GM23248 (cell line): ENCODE measurements around the gene TMEM126B. TPM values are rescaled to one million over a fixed set of nuclear protein-coding genes. Genes with fewer than 3 reads are reported as not detected.

Source experiments
- DNase-seq: peaks from one replicate; pipeline ENCODE4 v3.0.0-alpha.2; 2015
- H2AFZ ChIP-seq: fragments of 200-600 bp; sonication (generic); 2 replicates; pipeline ENCODE4 v1.6.1; 2016; ENCODE audit warnings: antibody characterized with exemption
- H3F3A ChIP-seq: fragments of 200-600 bp; sonication (generic); 2 replicates; pipeline ENCODE4 v1.6.1; 2016; ENCODE audit warnings: mild to moderate bottlenecking, antibody characterized with exemption, mixed run types; ENCODE audit not compliant: insufficient read depth
- H3K27ac ChIP-seq: fragments of 200-600 bp; sonication (generic); 2 replicates; pipeline ENCODE4 v1.5.1; 2016; ENCODE audit warnings: mild to moderate bottlenecking
- H3K27me3 ChIP-seq: fragments of 200-600 bp; sonication (generic); replicated peaks from 2 replicates; pipeline ENCODE4 v1.6.1; 2016; ENCODE audit warnings: mild to moderate bottlenecking; ENCODE audit not compliant: insufficient read depth
- H3K36me3 ChIP-seq: fragments of 200-600 bp; sonication (generic); 2 replicates; pipeline ENCODE4 v1.6.1; 2016; ENCODE audit warnings: low read depth, mild to moderate bottlenecking
- H3K4me1 ChIP-seq: fragments of 200-600 bp; sonication (generic); 2 replicates; pipeline ENCODE4 v1.6.1; 2016; ENCODE audit warnings: mild to moderate bottlenecking; ENCODE audit not compliant: insufficient read depth
- H3K4me2 ChIP-seq: fragments of 200-600 bp; sonication (generic); one replicate; pipeline ENCODE4 v1.6.1; 2016; ENCODE audit warnings: mild to moderate bottlenecking; ENCODE audit not compliant: unreplicated experiment
- H3K4me3 ChIP-seq: fragments of 200-600 bp; sonication (generic); 2 replicates; pipeline ENCODE4 v1.5.1; 2016; ENCODE audit warnings: mild to moderate bottlenecking
- H3K79me2 ChIP-seq: fragments of 200-600 bp; sonication (generic); 2 replicates; pipeline ENCODE4 v1.6.1; 2016; ENCODE audit warnings: mild to moderate bottlenecking; ENCODE audit not compliant: insufficient read depth
- H3K9ac ChIP-seq: fragments of 200-600 bp; sonication (generic); 2 replicates; pipeline ENCODE4 v1.6.1; 2016; ENCODE audit warnings: mild to moderate bottlenecking
- H3K9me2 ChIP-seq: fragments of 200-600 bp; sonication (generic); 2 replicates; pipeline ENCODE4 v1.6.1; 2016; ENCODE audit warnings: mixed run types, mild to moderate bottlenecking, moderate library complexity; ENCODE audit not compliant: insufficient read depth
- H3K9me3 ChIP-seq: fragments of 200-600 bp; sonication (generic); one replicate; pipeline ENCODE4 v1.6.1; 2017; ENCODE audit warnings: low read depth
- H4K20me1 ChIP-seq: fragments of 200-600 bp; sonication (generic); 2 replicates; pipeline ENCODE4 v1.6.0; 2016; ENCODE audit not compliant: insufficient read depth
- EZH2 ChIP-seq: fragments of 200-600 bp; sonication (generic); IDR thresholded peaks from 2 replicates; pipeline ENCODE4 v1.6.1; 2018; ENCODE audit warnings: antibody characterized with exemption, mild to moderate bottlenecking; ENCODE audit not compliant: insufficient read depth, poor library complexity, severe bottlenecking
- EZH2phosphoT487 ChIP-seq: fragments of 200-600 bp; sonication (generic); IDR thresholded peaks from 2 replicates; pipeline ENCODE4 v1.6.1; 2018; ENCODE audit warnings: antibody characterized with exemption, moderate library complexity, mild to moderate bottlenecking, low read depth; ENCODE audit not compliant: insufficient read depth
- WGBS, 2 experiments: methylation state at CpG; one replicate each; pipeline ENCODE4 v1.1.6; 2015 to 2017; ENCODE audit warnings: low lambda C conversion rate in 2 of 2, low coverage in 1 of 2; ENCODE audit errors: missing lambda C conversion rate in 2 of 2; 5-methylcytosine and 5-hydroxymethylcytosine counted together
- in situ Hi-C: fragments of 300-500 bp; cut with MboI; formaldehyde crosslinking; loops from 2 replicates; pipeline ENCODE4 v1.15.0; 2020
- polyA plus RNA-seq: library from polyadenylated mRNA; unstranded; fragments of >200 nt; fragmentation: Nextera tagmentation; extraction: Ambion mirVana; gene quantifications from 2 replicates; pipeline ENCODE4 v1.2.1, GENCODE V29; 2016
- total RNA-seq: library from RNA; depleted of rRNA; stranded (reverse); fragments of >200 nt; shearing (Covaris generic); gene quantifications from 2 replicates; pipeline ENCODE4 v1.2.3, GENCODE V29; 2014; rRNA removed

Gene TMEM126B
- 52.2 and 60.1 TPM in 2 replicates for total RNA-seq
- 53.6 and 54.9 TPM in 2 replicates for polyA plus RNA-seq

- in situ Hi-C loops = no loop called here
- no peaks in the 10 kb centered on the region for H4K20me1 ChIP-seq
- no peaks in the 10 kb centered on the region for H3K27me3 ChIP-seq
- H3F3A ChIP-seq = peaks cover 16% of the 10 kb centered on the region
- H3K27ac ChIP-seq = peak within 1 kb of the TSS; percentile 80
- peak; percentile 100 for DNase-seq
- peak within 1 kb of the TSS; percentile 99 for H3K4me3 ChIP-seq
- no peaks in the 10 kb centered on the region for H3K9me2 ChIP-seq
- WGBS, 2 experiments = 0 to 1% methylated on average over 28 to 41 of the region's 41 CpGs
- peaks cover 39% of the 10 kb centered on the region for H3K79me2 ChIP-seq
- no peaks in the 10 kb centered on the region; the same call in 1 of the 2 replicates for H3K36me3 ChIP-seq
- peak within 1 kb of the TSS; percentile 97 for H3K4me2 ChIP-seq
- H3K4me1 ChIP-seq = peaks cover 16% of the 10 kb centered on the region
- H3K9me3 ChIP-seq = no peaks in the 10 kb centered on the region
- H3K9ac ChIP-seq = peak within 1 kb of the TSS; percentile 86
- H2AFZ ChIP-seq = peak within 1 kb of the TSS; percentile 98
- no peak for TF ChIP-seq EZH2
- TF ChIP-seq EZH2phosphoT487 = no peak
These were observed at the start of gene TMEM126B for GRCh38 chr11:85627998-85628770. TSS of gene TMEM126B (plus strand) at chr11:85628593. CDS start at chr11:85628608, 15 bp downstream.

- 57 to 68% methylated on average over 2 of the region's 2 CpGs for WGBS, 2 experiments
- in situ Hi-C loops = loop anchor here (25.0 kb wide), 1 partner anchor 795 kb away; no protein-coding TSS in a partner anchor
These were observed 46.3 kb upstream of the TMEM126B start for GRCh38 chr11:85582111-85582510.

GRCh38 chr11:85589373-85589772 is 39.0 kb upstream of the TMEM126B start:
- Histone ChIP-seq H4K20me1 (no peaks in the 10 kb centered on the region), H3K27ac (no peak overlapping the region), H3K9ac (no peak overlapping the region), H3K4me3 (no peak overlapping the region), H3K4me2 (no peak overlapping the region), H2AFZ (no peak overlapping the region), H3F3A (no peaks in the 10 kb centered on the region), H3K9me2 (no peaks in the 10 kb centered on the region), H3K27me3 (no peaks in the 10 kb centered on the region), H3K79me2 (no peaks in the 10 kb centered on the region), H3K4me1 (no peaks in the 10 kb centered on the region), H3K9me3 (no peaks in the 10 kb centered on the region), H3K36me3 (no peaks in the 10 kb centered on the region)
- 83 to 87% methylated on average over 3 of the region's 3 CpGs for WGBS, 2 experiments
- DNase-seq = no peak
- in situ Hi-C loops = loop anchor here (25.0 kb wide), 1 partner anchor 802 kb away; no protein-coding TSS in a partner anchor
- TF ChIP-seq EZH2phosphoT487 (no peak), EZH2 (no peak)

More at GRCh38 chr11:85582111-85582510, 46.3 kb upstream of the TMEM126B start:
- Histone ChIP-seq H3K9ac (no peak overlapping the region), H3K27me3 (no peaks in the 10 kb centered on the region), H3K27ac (no peak overlapping the region), H3K4me2 (no peak overlapping the region), H2AFZ (no peak overlapping the region), H3F3A (no peaks in the 10 kb centered on the region), H3K79me2 (no peaks in the 10 kb centered on the region), H3K9me2 (no peaks in the 10 kb centered on the region), H3K36me3 (no peaks in the 10 kb centered on the region), H3K4me1 (no peaks in the 10 kb centered on the region), H4K20me1 (no peaks in the 10 kb centered on the region), H3K4me3 (no peak overlapping the region), H3K9me3 (no peaks in the 10 kb centered on the region)
- no peak for DNase-seq
- TF ChIP-seq EZH2 (no peak), EZH2phosphoT487 (no peak)

- H3K27ac ChIP-seq = no peak overlapping the region
- TF ChIP-seq EZH2phosphoT487 (no peak), EZH2 (no peak)
- H3K4me3 ChIP-seq = no peak overlapping the region
- H2AFZ ChIP-seq = no peak overlapping the region
- H4K20me1 ChIP-seq = no peaks in the 10 kb centered on the region
- no peaks in the 10 kb centered on the region for H3K79me2 ChIP-seq
- no peaks in the 10 kb centered on the region for H3K27me3 ChIP-seq
- no peak overlapping the region for H3K9ac ChIP-seq
- no peaks in the 10 kb centered on the region for H3K9me2 ChIP-seq
- no peak overlapping the region for H3K4me2 ChIP-seq
- no peaks in the 10 kb centered on the region for H3K9me3 ChIP-seq
- 67 to 69% methylated on average over 4 of the region's 4 CpGs for WGBS, 2 experiments
- H3K36me3 ChIP-seq = no peaks in the 10 kb centered on the region
- in situ Hi-C loops = loop anchor here (25.0 kb wide), 1 partner anchor 804 kb away; no protein-coding TSS in a partner anchor
- H3K4me1 ChIP-seq = no peaks in the 10 kb centered on the region
- DNase-seq = peak; percentile 63
- H3F3A ChIP-seq = no peaks in the 10 kb centered on the region
These were observed 37.4 kb upstream of the TMEM126B start for GRCh38 chr11:85590848-85591483.
